GM18861 (cell line): ENCODE results near the gene MACROH2A1.
A peak's percentile ranks its signal among the peaks of the same experiment; 100 is the strongest.

Experiments used
- ATAC-seq: cut with Tn5 transposase; IDR thresholded peaks from one replicate; pipeline ENCODE4 v1.9.1; 2021; ENCODE audit not compliant: unreplicated experiment

Gene MACROH2A1

DNA sequence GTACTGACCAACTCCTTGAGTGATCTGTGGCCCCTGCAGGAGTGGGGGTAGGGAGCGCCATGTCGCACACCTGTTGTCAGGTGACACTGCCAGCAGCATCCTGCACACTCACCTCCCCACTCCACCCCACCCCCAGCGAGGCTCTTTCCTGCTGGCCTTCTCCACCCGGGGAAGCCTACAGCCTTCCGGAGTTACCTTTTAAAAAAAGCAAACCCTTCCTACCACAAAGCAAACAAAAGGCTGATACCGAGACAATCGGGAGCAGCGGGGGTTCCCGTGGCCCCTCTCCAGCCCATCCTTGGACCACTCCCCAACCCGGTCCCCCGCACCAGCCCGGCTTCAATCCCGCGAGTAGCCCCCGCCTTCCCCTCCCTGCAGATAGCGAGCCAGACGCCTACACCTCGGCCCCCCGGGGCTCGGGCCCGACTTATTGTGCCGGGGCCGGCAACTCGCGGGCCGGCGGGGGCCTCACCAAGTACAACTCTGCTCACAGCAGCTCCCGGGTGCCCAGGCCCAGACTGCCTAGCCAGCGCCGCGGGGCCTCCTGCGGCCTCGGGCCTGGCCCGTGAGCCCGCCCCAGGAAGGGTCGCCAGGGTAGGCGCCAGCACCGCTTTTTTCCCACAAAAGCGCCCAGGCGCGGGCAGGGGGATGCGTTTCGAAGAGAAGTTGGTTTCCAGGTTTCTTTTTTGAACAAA, 724 bp downstream of the MACROH2A1 start:
- peak; percentile 11 for ATAC-seq

DNA sequence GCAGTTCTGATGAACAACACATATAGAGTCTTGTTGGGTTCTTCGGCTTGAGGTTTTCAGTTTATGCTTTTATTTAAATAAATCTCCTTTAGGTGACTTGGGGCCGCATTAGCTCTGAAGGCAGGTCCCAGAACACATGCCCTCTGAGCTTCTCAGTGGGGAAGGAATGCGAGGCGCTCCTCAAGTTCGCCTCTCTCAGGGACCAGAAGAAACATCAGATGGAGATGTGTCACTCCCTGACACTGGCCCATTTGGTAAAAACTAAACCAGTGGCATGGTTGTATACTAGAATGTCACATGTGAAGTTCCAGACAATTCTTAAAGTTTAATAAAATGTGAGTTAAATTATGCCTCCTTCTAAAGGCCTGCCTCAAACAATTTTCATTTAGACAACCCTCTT, 1.9 kb downstream of the MACROH2A1 start:
- ATAC-seq: no peak

DNA sequence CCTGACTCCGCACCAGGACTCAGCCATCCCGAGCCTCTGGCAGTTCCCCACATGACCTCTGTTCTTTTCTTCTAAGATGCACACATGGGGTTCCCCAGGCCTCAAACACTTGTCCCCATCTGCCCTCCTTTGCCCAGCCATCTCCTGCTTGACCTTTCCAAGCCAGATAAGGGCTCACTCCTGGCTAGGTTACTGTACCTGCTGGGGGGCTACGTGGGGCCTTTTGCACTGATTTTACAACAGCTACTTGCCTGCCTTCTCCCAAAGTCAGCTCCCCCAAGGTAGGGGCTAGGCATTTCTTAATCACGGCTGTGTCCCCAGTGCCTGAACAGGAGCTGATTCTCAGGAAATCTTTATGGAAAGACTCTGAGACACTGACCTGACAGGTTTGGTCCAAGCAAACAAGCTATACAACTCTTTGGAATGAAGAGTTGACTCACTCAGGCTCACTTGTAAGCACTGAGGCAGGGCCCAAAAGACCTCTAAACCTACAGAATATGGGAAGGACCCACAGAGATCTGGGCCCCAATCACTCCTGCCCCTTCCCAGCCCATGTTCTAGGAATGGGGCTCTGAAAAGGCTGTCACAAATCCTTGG, 2.5 kb downstream of the MACROH2A1 start:
- ATAC-seq: no peak

DNA sequence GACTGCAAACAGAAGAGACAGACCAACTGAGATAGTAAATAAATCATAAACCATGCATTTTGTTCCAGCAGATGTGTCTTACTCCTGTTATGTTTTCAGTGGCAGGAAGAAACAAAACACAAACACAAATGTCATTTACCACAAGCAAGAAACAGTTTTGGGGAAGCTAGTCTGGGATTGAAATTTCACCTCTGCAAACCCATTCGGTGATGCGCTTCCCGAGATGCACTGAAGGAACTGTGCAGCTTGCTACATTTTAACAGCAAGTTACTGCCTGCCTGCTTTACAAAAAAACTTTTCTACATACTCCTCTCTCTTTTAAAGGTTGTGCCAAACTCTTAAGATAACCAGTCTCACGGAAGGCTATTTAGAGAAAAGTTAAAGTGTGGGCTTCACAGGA, 3.2 kb downstream of the MACROH2A1 start:
- no peak for ATAC-seq

DNA sequence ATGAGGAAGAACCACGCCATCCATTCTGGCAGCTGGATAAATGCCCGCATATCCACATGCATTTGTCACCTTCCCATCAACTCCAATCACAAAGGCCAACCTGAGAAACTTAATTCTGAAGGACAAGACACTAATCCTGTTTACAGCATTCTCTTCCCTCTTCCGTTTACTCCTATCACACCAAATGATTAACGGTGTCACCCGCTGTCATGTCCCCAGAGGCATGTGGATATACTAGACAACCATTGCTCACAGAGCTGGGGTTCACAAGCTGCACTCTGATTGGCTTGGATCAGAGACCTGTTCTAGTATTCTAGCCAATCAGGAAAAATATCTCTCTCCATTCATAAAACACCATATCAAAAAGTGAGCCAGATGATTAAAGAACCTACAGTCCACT, 3.6 kb downstream of the MACROH2A1 start:
- no peak for ATAC-seq

DNA sequence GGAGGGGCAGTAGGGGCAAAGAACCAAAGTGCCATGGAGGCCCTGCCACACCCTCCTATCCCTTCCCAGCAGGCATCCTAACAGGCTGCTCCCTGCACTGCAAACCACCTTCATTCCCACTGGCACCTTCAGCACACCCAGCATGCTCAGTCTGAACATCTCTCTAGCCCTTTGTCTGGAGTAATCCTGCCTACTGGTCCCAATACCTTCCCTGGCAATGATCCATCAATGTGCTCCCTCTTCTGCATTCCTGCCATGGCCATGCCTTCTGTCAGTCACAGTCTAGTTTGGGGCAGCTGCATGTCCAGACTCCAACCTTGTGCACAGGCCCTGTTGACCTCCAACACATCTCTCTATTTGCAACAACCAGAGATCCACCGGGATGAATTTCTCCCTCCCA, 4.9 kb downstream of the MACROH2A1 start:
- no peak for ATAC-seq

DNA sequence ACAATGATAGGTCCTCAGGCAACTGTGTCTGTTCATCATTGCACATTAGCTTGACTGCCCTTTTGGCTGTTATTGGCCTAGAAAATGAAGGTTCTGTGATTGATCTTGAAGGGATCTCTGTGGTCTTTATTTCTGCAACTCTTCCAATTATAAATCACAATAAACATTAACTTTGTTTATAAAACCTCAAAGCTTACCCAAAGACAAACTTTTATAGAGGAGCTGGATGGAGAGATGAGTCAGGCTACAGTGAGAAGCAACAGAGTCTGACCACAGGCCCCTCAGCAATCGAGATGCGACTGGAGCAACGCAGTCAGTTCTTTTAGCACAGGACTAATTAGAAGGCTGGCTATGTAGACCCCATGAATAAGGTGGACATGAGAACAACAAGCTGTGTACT, 5.3 kb downstream of the MACROH2A1 start:
- no peak for ATAC-seq

DNA sequence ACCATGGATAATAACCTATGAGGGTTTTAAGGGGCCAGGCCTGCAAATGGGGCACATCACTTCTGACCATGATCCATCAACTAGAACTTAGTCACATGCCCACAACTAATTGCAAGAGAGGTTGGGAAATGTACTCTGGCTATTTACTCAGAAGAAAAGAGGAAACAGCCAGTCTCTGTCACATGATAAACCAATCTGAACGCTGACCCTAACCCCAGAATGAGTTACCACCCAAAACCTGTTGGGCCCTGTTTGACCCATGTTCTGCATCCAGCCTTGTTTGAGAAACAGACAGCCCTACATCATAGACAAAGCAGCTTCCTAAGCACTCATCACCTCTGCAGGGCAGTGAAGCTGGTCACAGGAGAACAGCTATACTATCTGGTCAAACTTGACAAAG, 5.8 kb downstream of the MACROH2A1 start:
- no peak for ATAC-seq

DNA sequence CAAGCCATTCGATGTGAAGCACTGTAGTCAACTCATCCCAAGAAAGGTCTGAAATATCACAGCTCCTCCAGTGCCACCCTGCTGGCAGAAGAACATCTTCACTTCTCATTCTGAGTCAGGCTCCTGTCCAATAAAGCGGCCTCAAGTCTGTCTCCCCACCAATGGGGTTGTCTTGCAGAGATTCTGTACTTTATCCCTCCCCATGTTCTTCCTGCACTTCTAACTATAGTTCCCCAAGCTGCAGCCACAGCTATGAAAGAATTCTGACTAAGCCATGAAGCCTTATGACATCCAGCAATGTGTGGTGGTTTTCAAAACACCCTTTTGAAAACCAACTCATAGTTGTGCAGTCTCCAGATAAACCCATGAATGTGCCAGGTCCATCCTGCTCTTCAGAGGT, 6.8 kb downstream of the MACROH2A1 start:
- no peak for ATAC-seq

DNA sequence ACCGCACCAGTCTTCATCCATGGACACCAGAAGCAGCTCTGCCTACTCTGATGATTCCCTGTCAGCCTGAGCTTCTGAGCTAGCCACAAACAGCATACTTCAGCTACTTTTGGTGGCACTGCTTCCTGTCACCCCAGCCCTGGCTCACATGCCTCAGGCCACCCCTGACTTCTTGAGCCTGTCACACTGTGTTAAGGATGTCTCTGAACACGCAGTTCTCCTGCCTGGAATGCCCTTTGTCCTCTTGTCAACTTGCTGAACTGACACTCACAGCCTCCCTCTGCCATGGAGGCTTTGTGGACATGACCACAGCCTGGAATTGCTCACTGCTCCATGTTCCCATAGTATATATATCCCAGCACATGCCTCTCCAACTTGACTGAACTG, 7.2 kb downstream of the MACROH2A1 start:
- no peak for ATAC-seq

DNA sequence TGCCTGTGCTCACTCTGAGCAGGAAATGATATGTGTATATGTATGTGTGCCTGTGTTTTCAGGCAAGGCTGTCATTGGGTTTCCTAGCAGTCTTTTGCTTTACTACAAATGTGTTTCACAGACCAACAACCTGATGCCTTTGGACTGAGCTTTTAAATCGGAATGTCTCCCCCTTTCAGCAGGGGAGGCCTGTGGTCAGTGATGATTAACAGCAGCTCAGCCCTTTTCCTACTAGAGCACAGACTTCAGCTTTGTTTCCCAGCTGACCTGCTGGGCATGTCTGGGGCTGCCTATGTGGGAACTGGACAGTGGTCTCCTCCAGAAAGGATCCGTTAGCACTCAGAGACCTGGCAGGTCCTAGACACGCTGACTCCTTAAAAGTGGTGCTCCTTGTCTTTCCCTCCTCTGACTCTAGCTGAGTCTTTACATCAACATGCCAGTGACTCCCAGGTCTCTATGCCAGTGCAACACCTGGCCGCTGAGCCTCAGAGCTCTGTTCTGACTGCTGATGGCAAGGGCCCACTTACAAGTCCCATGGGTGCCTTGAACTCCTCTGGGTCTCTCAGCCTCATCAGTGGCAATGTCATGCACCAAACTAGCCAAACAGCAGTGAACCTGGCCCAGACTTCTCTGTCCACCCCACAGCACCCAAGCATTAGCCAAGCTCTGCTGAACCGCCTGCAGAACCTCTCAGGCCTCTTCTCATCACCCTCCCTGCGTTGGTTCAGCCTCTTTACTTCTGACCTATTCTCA, 7.7 kb downstream of the MACROH2A1 start:
- no peak for ATAC-seq

DNA sequence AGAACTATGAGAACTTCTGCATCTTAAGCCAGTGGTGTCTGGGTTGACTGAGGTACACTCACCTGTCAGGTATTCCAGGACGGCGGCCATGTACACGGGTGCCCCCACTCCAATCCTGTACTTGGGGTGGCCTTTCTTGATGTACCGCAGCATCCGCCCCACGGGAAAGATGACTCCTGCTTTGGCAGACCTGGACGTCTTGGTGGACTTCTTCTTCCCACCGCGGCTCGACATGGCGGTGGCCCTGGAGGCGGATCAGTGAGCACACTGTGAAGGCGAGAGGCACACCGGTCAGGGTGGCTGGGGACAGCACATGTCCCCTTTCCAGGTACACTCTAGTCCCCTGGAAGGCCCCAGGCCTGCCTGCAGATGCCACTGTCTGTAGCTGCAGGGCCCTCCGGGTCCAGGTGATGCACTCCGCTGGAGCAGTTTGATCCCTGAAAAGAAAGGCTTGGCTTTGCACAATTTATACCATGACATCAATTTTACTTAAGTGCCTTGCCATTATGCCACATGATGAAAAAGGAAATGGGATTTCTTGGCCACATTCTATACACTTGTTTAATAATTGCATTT, 10.1 kb downstream of the MACROH2A1 start:
- ATAC-seq: no peak

DNA sequence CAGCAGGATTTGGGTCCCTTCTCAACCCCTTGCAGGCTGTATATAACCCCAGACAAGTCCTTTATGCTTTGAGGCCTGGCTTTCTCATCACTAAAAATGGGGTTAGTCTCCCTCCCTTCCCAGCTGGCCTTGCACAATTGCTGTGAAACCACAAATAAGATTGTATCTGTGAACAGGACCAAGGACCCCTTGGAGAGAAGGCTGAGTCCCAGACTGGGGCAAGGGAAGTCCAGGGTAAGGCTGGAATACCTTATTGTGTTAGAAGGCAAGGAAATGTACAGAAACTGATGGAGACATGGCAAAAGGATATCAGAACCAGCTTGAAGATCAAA, 11.4 kb downstream of the MACROH2A1 start:
- no peak for ATAC-seq

DNA sequence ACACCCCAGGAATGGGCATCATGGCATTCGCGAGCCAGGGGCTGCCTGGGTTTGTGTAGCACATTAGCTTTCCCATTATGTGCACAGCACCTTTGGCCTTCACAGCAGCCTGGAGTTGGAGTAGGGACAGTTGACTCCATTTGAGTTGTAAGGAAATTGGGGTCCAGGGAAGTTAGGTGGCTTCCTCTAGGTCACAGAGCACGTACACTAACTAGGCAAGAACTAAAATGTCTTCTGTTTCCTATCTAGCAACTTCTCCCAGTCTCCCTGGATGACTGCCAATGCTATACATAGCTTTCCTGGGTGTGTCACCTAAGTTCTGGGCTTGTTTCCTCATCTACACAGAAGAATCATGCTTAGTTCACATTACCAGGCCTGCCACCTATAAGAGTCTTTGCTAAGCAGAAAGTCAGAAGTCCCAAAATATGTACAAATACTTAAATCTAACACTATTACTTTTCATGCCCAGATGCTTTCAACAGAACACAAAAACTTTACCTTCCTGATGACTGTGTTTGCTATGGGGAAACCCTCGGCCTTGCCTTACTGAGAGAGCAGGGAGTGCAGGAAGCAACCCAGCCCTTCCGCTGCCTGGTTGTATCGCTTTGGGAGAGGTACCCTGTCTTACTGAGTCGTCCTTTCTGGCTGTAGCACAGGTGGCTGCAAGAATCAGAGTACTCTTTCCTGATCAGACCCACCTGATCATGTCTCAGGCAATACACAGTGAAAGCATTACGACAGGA, 12.0 kb downstream of the MACROH2A1 start:
- no peak for ATAC-seq

DNA sequence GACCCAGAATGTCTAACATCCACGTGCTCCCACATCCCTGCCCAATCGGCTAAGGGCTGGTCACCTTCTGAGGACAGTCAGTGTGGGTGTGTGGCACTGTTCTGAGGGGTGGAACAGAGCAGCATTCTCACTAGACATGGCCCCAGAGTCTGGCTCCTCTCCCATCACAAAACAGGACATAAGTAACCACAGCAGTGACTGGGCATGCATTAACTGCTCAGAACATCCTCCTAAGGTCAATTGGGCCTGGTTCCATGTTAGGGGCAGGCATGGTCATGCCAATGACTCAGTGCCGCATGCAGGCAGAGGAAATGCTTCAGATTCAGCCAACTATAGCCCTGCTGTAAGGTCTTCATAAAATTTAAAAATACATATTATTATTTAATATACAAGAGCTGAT, 12.9 kb downstream of the MACROH2A1 start:
- no peak for ATAC-seq

DNA sequence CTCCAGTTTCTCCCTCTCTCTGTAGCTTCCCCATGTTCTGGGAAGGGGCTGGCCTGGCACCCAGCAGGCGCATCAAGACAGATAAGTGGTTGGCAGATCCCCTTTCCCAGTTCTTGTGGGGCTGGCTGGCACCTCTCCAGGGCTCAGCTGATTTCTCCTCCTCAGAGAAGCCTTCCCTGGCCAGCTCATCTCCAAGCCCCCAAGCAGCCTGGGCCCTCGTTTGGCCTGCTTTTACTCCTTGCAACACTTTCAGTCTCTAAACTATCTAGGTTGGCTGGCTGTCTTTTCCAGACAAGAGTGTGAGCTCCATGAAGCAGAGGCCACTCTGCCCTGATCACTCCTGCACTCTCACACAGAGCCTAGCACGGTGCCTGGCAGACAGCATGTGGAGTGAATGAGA, 13.5 kb downstream of the MACROH2A1 start:
- ATAC-seq: no peak

DNA sequence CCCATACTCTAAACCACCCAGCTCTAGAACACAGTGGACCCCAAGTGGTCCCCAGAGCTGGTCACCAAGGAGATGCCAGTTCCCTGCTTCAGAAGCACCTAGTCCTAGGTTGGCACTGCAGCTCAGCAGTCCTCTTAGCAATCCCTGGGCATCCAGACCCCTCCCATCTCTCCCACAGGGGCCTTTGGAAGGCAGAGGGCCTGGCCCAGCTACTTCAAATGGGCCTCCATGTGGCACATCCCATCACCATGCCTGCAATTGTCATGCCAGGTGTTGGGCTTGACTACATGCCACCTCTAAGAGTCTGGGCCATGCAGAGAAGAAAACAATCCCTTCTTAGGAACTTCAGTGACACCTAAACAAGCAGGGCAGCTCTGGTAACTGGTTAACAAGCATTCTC, 14.1 kb downstream of the MACROH2A1 start:
- ATAC-seq: no peak

DNA sequence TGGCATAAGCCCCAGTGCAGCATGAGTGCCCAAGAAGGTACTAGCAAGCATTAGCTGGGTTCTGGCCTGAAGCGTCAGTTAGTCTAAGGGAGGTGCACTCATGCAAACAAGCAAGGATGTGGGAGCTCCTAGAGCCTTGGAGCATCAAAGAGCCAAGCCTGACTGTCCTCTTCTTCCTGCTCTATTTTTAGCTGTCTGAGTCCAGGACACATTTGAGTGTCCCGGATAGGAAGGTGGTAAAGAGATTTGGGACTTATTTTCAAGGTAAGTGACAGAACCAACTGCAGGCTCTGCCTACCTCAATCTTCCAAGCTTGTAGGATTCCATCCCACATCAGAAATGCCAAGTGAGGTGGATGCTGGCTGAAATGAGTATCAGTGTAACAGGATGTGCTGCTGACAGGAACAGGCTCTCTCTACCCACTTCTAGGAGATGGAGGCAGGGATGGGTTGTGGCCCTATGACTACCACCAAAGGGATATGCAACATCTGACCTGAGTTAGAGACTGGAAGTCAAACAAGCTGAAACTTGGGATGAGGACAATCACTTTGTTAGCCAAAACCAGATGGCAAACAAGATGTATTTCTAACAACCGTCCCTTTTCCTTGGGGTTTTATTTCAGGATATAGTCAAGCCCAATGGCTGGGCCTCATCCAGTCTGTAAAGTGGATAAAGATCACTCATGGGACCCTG, 15.1 kb downstream of the MACROH2A1 start:
- ATAC-seq: no peak

DNA sequence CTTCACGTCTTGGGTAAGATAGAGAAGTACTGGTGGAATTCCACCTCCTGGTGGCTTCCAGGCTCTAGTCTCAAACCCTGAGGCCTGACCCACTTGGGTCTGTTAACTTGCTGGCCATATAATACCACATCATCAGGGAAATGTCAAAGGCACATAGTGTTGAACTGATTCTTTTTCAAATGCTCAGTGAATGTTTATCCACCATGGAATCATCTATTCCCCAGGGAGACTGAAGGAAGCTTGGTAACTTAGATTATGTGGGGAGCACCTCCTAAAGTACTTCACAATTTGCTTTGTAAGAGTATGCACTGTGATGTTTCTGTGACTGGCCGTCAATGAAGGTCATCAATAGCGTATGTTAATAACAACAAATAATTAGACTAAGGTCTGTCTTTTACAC, 16.1 kb downstream of the MACROH2A1 start:
- ATAC-seq: no peak

DNA sequence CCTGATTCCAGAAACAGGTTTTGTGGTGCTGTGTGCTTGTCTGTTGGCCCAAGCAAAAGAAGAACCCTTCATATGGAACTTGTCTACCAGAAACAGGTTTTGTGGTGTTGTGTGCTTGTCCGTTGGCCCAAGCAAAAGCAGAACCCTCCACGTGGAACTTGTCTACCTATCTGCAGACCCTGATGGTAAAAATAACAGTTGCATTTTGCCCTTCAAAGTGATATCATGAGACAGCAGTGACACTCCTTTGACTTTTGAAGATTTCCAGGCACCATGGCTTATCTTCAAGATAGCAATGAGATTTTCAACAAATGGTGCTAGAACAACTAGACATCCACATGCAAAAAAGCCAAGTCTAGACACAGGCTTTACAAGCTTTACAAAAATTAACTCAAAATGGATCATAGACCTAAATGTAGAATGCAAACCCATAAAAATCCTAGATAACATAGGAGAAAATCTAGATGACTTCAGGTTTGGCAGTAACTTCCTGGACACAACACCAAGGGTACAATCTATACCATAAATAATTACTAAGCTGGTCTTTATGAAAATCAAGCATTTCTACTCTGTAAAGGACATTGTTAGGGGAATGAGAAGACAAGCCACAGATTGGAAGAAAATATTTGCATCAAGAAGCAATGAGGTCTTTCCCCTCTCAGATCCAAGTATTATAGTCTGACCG, 16.8 kb downstream of the MACROH2A1 start:
- no peak for ATAC-seq
